Gastroesophageal sphincter (tissue), 3 donors: ENCODE measurements around the gene SCGB2B2.

Experiments
- EP300 ChIP-seq: sonication (generic); formaldehyde crosslinking; IDR thresholded peaks from one replicate; pipeline ENCODE4 v1.6.1; 2017; ENCODE audit warnings: antibody characterized with exemption, mild to moderate bottlenecking
- TF ChIP-seq, protein P1 (sequence below), 4 experiments: fragments of 200-600 bp in 2 of 4; fragments of 450-650 bp in 2 of 4; sonication (generic) in 1 of 4; IDR thresholded peaks; one replicate each; pipeline ENCODE4 v1.5.1; 2017 to 2019; ENCODE audit warnings: antibody characterized with exemption in 4 of 4, mild to moderate bottlenecking in 2 of 4, moderate library complexity in 2 of 4

GRCh38 chr19:34675250-34675649 lies 1.7 kb downstream of the SCGB2B2 start:
- TF ChIP-seq, protein P1, sequence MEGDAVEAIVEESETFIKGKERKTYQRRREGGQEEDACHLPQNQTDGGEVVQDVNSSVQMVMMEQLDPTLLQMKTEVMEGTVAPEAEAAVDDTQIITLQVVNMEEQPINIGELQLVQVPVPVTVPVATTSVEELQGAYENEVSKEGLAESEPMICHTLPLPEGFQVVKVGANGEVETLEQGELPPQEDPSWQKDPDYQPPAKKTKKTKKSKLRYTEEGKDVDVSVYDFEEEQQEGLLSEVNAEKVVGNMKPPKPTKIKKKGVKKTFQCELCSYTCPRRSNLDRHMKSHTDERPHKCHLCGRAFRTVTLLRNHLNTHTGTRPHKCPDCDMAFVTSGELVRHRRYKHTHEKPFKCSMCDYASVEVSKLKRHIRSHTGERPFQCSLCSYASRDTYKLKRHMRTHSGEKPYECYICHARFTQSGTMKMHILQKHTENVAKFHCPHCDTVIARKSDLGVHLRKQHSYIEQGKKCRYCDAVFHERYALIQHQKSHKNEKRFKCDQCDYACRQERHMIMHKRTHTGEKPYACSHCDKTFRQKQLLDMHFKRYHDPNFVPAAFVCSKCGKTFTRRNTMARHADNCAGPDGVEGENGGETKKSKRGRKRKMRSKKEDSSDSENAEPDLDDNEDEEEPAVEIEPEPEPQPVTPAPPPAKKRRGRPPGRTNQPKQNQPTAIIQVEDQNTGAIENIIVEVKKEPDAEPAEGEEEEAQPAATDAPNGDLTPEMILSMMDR (IDR thresholded peaks at IDR 0.05) = no peak
- no peak for TF ChIP-seq EP300
